Hepatic stellate cell (primary cell): ENCODE data around the gene LRRC66.

ENCODE experiments used
- DNase-seq: peaks from one replicate; pipeline ENCODE4 v3.0.0; 2011; ENCODE audit warnings: low spot score

Gene LRRC66, protein sequence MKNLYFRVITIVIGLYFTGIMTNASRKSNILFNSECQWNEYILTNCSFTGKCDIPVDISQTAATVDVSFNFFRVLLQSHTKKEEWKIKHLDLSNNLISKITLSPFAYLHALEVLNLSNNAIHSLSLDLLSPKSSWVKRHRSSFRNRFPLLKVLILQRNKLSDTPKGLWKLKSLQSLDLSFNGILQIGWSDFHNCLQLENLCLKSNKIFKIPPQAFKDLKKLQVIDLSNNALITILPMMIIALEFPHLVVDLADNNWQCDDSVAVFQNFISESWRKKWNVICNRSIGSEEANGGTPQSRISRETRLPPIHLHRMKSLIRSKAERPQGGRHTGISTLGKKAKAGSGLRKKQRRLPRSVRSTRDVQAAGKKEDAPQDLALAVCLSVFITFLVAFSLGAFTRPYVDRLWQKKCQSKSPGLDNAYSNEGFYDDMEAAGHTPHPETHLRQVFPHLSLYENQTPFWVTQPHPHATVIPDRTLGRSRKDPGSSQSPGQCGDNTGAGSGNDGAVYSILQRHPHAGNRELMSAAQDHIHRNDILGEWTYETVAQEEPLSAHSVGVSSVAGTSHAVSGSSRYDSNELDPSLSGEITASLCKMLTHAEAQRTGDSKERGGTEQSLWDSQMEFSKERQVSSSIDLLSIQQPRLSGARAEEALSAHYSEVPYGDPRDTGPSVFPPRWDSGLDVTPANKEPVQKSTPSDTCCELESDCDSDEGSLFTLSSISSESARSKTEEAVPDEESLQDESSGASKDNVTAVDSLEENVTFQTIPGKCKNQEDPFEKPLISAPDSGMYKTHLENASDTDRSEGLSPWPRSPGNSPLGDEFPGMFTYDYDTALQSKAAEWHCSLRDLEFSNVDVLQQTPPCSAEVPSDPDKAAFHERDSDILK

DNA sequence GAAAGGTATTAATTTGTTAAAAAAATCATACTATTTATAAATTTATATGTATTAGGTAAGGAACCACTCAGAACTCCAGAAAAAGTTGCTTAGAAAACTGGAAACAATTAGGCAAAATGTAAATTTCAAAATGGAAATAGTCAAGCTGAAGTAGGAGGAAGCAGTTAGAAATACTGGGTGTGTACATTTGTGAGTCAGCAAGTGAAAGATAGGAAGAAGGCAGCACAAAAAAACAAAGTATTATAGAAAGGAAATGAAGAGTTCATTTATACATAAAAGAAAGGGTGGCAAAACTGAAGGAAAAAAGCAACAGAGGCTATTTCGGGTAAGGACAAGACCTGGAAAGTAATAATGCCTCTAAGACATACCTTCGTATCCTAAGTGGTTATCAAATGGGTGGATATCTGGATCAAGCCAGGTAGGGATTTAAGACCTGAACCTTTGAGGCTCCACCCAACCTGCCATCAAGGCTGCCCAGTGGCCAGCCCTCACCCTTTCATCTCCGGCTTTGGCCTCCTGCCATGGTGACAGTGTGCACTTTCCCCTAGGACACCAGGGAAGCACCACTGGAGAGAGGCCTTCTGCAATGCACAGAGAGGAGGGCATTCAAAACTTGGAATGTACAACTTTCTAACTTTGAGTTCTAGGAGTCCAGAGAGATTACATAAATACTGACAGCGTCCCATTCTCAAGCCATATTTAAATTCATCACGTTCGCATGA, at the start of gene LRRC66:
Gene LRRC66, minus strand, starts transcription at position 428 of the 722 bp plus-strand sequence. CDS start 2,750 bp downstream, outside the sequence.
- no peak for DNase-seq

DNA sequence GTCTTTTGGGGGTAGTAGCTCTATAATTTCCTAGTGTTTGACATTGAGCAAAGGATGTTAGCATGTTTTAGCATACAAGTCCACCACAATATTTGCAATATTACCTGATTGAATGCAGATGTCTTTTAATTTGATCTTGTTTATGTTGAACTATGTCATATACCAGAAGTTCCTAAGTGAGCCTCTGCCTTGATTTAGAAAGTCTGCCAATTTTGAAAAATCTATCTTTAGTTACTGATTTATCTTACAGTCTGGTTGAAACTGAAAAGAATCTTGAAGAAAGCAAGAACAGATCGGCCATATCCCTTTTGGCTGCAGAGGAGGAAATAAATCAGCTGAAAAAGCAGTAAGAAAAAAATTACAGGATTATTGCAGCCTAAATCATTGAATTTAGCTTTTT, 49.4 kb upstream of the LRRC66 start:
- no peak for DNase-seq

- no peak for DNase-seq
Observed at GRCh38 chr4:52059372-52059771, 39.2 kb upstream of the LRRC66 start.

DNA sequence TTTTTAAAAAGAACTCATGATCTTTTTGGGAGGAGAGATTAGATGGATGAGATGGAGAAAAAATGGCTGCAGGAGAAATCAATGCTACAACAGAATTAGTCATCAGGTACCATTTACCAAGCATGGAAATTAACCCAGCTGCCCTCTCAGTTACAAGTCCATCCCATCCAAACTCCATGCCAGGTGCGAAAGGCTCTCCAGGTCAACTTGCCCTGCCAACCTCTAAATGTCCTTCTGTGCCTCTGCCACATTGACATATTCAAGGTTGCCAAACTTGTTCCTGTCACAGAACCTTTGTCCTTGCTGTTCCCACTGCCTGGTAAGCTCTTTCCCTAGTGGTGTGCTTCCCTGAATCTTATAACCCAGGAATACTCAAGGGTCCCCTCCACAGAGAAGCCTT, 38.1 kb upstream of the LRRC66 start:
- no peak for DNase-seq

- DNase-seq, result no peak
Observed at GRCh38 chr4:52057196-52057595, 37.0 kb upstream of the LRRC66 start.

GRCh38 chr4:52054254-52054653, 34.1 kb upstream of the LRRC66 start:
- DNase-seq, result no peak

DNA sequence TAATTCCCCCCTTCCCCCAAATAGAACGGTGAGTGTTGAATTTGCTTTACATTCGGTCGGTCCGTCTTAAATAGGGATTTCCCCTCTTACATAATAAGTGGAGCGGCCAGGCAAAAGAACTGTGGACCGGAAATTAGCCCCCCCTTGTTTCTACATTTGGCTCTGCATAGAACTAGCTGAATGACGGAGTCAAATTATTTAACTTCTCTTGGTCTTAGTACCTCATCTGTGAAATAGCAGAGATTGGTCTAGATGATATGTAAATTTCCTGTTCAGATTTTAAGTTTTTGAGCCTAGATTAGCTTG, 32.3 kb upstream of the LRRC66 start:
- DNase-seq, result no peak

DNA sequence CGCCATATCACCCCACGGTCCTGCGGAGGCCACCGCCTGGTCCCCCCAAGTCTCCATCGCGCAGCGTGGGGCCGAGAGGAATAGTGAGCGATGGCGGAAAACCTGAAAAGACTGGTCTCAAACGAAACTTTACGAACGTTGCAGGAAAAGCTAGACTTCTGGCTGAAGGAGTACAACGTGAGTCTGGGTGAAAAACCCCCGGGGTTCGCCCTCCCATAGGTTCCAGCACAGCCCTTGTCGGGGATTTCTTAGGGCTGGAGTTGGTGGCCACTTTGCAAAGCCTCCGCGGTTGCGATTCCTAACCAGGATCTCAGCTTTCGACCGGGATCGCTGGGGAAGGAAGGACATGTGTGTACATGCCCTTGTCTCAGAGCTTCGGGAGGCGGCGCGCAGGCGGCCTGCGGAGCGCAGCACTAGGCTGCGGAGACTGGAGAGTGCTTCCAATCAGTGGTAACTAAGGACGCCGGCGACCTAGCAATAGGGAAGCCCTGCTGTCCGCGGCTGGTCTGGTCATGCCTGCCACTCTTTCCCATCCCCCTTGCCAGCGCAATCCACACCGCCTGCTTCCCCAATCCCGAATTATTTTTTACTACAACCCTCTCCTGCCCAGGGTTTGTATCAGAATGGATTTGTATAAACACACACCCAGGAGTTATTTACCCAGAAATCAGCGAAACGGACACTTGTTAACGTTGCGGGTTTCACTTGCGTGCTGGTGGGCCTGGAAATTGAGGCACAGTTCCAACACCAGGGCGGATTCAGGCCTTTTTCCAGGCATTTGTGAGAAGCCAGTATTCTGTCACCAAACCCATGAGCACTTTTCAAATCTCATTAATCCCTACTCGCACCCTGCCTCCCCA, 31.7 kb upstream of the LRRC66 start:
- DNase-seq, result peak; percentile 61

DNA sequence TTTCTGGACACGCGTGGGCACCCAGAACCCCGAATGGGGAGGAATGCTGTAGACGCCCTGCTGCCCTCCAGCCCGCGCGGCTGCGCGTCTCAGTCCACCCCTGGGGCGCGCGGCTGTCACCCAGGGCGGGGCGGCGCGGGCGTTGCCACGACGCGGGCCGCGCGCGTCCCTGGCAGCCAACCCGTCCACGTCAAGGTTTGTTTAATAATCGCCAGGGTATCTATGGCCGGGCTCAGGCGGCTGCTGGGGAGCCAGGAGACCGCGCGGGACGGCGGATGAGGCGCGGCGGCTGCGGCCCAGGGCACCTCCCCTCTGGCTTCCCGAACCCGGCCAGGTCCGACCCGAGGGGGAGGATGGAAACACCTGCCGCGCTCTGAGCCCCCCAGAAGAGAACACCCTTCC, 31.1 kb upstream of the LRRC66 start, which contains the start of gene SPATA18:
Gene SPATA18, plus strand, starts transcription at position 92 of the 402 bp plus-strand sequence. CDS start 401 bp downstream, outside the sequence.
- no peak for DNase-seq

DNA sequence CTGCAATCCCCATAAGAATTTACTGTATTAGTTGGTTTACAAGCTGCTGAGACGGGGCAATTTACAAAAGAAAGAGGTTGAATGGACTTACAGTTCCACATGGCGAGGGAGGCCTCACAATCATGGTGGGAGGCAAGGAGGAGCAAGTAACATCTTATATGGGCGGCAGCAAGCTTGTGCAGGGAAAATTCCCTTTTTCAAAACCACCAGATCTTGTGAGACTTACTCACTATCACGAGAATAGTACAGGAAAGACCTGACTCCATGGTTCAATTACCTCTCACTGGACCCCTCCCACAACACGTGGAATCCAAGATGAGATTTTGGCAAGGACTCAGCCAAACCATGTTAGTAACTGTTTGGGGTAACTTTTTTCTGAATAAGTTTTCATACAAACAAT, 29.1 kb upstream of the LRRC66 start:
- no peak for DNase-seq

GRCh38 chr4:52045028-52045427, 24.9 kb upstream of the LRRC66 start:
- DNase-seq, result no peak

DNA sequence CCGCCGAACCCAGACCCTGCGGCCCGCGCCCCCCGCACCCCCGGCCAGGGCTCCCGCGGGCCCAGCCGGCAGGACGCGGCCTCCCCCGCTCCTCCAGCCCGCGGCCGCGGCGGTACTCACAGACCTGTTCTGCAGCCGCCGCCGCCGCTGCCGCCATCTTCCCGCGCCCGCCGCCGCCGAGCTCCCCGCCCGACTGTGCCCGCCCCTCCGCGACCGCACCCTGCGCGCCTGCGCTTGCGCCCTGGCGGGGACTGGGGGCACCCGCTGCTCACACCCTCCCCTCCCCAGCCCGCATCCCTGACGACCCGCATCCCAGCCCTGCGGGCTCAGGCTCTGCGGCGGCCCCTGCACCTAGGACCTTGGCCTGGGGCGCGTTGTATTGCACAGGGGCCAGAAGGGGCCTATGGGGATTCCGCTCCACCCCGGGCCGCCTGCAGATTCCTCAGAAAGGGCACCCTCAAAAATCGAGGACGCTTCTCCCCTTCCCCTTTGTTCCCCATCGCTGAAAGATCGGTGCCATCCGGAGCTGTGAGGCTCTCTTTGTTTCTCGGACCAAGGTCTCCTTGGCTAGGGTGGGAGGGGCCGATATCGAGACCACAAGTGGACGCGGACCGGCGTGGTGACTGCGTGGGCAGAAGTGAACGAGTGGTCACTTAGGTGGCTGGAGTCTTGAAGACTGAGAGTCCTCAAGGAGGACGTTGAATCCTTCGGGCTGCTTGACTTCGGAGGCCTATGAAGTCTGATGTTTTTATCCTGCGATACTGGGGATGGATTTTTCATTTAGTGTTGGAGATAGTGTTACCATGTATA, 18.1 kb upstream of the LRRC66 start, which contains the start of gene SGCB:
Gene SGCB, minus strand, starts transcription at position 197 of the 810 bp plus-strand sequence. Its CDS starts 40 bp downstream, at position 157.
- peak; percentile 79 for DNase-seq

GRCh38 chr4:52037689-52038102, 17.5 kb upstream of the LRRC66 start:
- peak; percentile 42 for DNase-seq

DNA sequence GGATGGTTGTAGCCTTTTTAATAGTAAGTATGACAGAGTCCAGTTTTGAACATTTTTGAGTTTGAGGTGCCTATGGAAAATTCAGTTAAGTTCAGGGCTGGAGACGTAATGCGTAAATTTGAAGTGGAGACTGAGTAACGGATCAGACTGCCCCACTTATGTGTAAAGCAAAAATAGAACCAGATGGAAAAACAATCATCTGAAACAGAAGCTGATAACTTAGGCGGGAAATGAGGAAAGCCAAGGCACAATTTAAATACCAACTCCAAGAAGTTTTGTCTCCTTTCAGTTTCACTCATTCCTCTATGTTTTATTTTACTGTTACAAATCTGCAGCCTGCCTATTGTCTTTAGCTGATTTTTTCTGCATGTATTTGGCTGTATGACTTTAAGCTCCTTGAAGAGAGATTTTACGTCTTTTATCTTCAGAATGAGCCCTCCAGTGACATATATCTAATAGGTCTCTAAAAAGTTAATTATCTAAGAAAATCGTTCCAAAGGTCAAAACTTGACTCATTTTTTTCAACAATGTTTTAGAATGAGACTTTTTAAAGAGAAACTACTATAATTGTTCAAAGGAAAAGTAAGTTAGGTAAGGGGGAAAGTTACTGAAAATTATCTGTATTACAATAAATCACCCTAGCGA, 16.8 kb upstream of the LRRC66 start:
- no peak for DNase-seq

DNA sequence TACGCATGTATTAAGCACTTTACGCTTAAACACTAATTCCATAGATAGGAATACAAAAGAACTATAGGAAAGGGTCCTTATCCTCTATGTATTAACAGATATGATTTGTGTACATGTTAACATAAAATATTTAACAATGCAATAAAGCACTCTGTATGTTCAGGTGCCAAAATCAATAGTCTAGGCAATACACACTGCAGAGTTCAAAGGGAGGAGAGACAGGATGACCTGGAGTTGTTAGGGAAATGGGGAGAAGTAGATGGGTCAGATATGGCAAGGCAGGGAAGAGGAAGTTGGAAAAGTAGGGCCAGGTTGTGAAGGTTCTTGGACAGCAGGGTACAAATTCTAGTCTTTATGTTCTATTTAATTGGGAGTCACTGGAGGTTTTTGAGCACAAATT, 15.0 kb upstream of the LRRC66 start:
- DNase-seq, result no peak

DNA sequence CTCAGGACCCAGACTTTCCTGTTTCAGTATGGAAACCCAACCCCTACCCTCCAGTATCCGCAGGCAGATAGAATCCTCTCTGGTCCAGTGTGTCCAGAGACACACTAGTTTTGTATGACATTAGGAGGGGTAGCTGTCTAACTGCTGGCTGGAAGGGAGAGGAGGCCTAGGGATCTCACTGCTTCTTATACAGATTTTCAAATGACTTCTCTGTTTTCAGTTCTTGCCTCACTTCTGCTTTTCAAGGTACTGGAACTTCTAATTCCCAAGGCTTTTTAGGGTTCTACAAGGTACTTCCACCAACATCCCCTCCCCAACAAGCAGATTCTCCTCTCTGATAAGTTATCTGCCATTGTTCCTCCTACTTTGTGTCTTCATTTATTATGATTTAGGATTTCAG, 11.8 kb upstream of the LRRC66 start:
- DNase-seq, result no peak

DNA sequence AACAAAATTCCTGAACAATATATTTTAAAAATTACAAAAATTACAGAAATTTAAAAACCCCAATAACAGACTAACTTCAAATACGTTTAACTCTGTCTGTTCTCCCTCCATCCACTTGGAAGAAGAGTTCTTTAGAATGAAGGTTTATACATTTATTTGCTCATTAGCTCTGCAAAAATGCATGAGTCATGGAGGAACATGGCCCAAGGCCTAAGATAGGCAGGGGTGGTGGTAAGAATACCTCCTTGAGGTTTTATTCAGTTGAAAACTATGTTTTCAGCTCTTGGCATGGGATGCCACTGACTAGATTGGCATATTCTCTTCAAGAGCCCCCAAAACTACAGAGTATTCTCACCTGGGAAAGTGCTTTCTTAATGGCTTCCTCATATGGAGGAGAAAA, 8.8 kb upstream of the LRRC66 start:
- DNase-seq, result no peak

DNA sequence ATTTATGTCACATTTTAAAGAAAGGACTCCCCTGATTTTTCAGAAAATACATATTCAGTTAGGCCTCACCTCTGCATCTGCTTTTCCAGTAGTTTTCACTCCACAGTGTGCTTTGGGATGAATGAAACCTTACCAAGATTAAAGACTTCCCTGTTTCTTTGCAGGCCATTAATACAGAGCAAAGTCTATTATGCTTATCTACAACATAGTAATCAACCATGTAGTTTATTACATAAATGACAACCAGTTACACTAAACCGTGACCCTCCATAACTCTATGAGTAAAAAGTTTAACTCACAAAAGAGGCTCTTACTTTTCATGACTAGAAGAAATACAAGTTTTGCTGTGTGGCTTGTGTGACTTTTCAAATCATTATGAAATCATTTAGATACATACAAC, 2.3 kb downstream of the LRRC66 start:
- no peak for DNase-seq

- DNase-seq, result no peak
Observed at GRCh38 chr4:52016981-52017380, 3.2 kb downstream of the LRRC66 start.

GRCh38 chr4:52015366-52015765, 4.8 kb downstream of the LRRC66 start:
- DNase-seq, result no peak
